Aorta (tissue), 5 donors: ENCODE data around the gene KRTAP3-3. TPM values are rescaled to one million over a fixed set of nuclear protein-coding genes. Genes with fewer than 3 reads are reported as not detected.

ENCODE experiments used
- ATAC-seq: fragments of 200-7000 bp; cut with Tn5 transposase; one replicate; pipeline ENCODE4 v1.9.1; 2022; ENCODE audit warnings: moderate library complexity; ENCODE audit not compliant: low FRiP score
- DNase-seq, 2 donors: peaks; one replicate each; pipeline ENCODE4 v3.0.0-alpha.2; 2020
- H3K27ac ChIP-seq, 2 donors: one replicate each; pipeline ENCODE4 v1.5.1; 2013; ENCODE audit warnings: low read length in 2 of 2, mild to moderate bottlenecking in 2 of 2, moderate library complexity in 2 of 2, control low read depth in 1 of 2, inconsistent platforms in 1 of 2, low read depth in 1 of 2
- H3K27me3 ChIP-seq, 2 donors: one replicate each; pipeline ENCODE4 v1.6.1; 2013; ENCODE audit warnings: control low read depth in 1 of 2, low read length in 1 of 2, mild to moderate bottlenecking in 1 of 2, moderate library complexity in 1 of 2; ENCODE audit not compliant: insufficient read depth in 2 of 2, control insufficient read depth in 1 of 2
- H3K36me3 ChIP-seq, 2 donors: one replicate each; pipeline ENCODE4 v1.6.1; 2013; ENCODE audit warnings: control low read depth in 1 of 2, low read length in 1 of 2, mild to moderate bottlenecking in 1 of 2; ENCODE audit not compliant: insufficient read depth in 2 of 2, control insufficient read depth in 1 of 2
- H3K4me1 ChIP-seq, 2 donors: one replicate each; pipeline ENCODE4 v1.6.1; 2013; ENCODE audit warnings: low read length in 2 of 2, control low read depth in 1 of 2, mild to moderate bottlenecking in 1 of 2, moderate library complexity in 1 of 2; ENCODE audit not compliant: insufficient read depth in 2 of 2, control insufficient read depth in 1 of 2
- H3K4me3 ChIP-seq, 2 donors: one replicate each; pipeline ENCODE4 v1.5.1; 2013; ENCODE audit warnings: low read length in 2 of 2, control low read depth in 1 of 2, mild to moderate bottlenecking in 1 of 2
- H3K9me3 ChIP-seq: one replicate; pipeline ENCODE4 v1.6.1; 2013; ENCODE audit warnings: mild to moderate bottlenecking, low read length; ENCODE audit not compliant: control insufficient read depth
- WGBS, 2 donors: extraction: QIAGEN DNeasy Blood & Tissue Kit; methylation state at CpG; one replicate each; pipeline ENCODE4 v1.1.7; 2013; 5-methylcytosine and 5-hydroxymethylcytosine counted together
- intact Hi-C, 2 donors: fragments of 100-400 bp; cut with DNase I; formaldehyde crosslinking; loops; one replicate each; pipeline versions ENCODE4 v1.14.2 to v1.15.0; 2022
- polyA plus RNA-seq, 2 donors: library from polyadenylated mRNA; stranded (reverse); fragments of 200-250 nt; gene quantifications; one replicate each; pipeline ENCODE4 v1.2.3, GENCODE V29; 2013
- total RNA-seq, 2 donors: library from RNA; stranded (reverse); fragmentation: NEBNext Ultra II Directional; extraction: Animal tissue kit (Norgen Biotek cat#: 25700); gene quantifications; one replicate each; pipeline ENCODE4 v1.2.1, GENCODE V29; 2021
- donor health status: healthy with polysubstance abuse.
- donor health status: Bipolar disorder and iron deficiency.
- donor health status: DM: no; HTN: no; CAD: no.
- donor health status: DM: no; HTN: no; CAD: no.
- donor health status: DM: yes; HTN: yes; CAD: no.

KRTAP3-3 gene
- total and polyA plus RNA-seq, 4 donors: not detected

- no peaks in the 10 kb centered on the region for H3K36me3 ChIP-seq
- H3K4me1 ChIP-seq: no peaks in the 10 kb centered on the region
- WGBS, 2 donors: 66 to 72% methylated on average over 13 of the region's 13 CpGs
- no peak overlapping the region for H3K27ac ChIP-seq
- ATAC-seq (no peak), DNase-seq (no peak)
- no peaks in the 10 kb centered on the region for H3K9me3 ChIP-seq
- intact Hi-C loops: no loop called here
- no peak overlapping the region for H3K4me3 ChIP-seq
- H3K27me3 ChIP-seq: peaks cover 0 to 2% of the 10 kb centered on the region in 2 donors
These were observed 15.3 kb downstream of the KRTAP3-3 start for GRCh38 chr17:40978575-40979151.

GRCh38 chr17:40975516-40975915, 18.4 kb downstream of the KRTAP3-3 start:
- DNase-seq: no peak
- intact Hi-C loops: no loop called here

GRCh38 chr17:40974366-40974765, 19.6 kb downstream of the KRTAP3-3 start:
- Histone ChIP-seq H3K4me1 (no peaks in the 10 kb centered on the region), H3K9me3 (no peaks in the 10 kb centered on the region), H3K36me3 (no peaks in the 10 kb centered on the region), H3K4me3 (no peak overlapping the region), H3K27ac (no peak overlapping the region), H3K27me3 (no peaks in the 10 kb centered on the region)
- ATAC-seq (no peak), DNase-seq (no peak)
- intact Hi-C loops: no loop called here
- WGBS, 2 donors: 67 to 88% methylated on average over 3 of the region's 3 CpGs

More at GRCh38 chr17:40975516-40975915, 18.4 kb downstream of the KRTAP3-3 start:
- no peak for ATAC-seq
- H3K9me3 ChIP-seq: no peaks in the 10 kb centered on the region
- H3K4me3 ChIP-seq: no peak overlapping the region
- H3K27me3 ChIP-seq: peaks cover 0 to 2% of the 10 kb centered on the region in 2 donors
- no peak overlapping the region for H3K27ac ChIP-seq
- H3K36me3 ChIP-seq: no peaks in the 10 kb centered on the region
- H3K4me1 ChIP-seq: no peaks in the 10 kb centered on the region

DNA sequence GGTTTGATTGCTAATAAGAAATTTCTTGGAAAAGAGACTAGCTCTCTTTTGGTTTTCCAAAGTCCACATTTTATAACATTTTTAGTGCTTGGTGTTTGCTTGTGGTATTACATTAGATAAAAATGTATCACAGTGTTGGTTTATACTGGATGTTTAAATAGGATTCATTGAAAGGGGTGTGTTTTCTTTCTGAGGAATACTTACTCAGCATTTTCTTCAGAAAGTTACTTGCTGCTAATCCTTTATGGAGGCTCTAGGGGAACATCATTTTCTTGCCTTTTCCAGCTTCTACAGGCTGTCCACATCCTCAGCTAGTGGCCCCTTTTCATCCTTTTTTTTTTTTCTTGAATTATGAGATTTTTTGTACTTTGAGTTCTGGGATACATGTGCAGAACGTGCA, 26.4 kb downstream of the KRTAP3-3 start:
- ATAC-seq: no peak
- 53 to 61% methylated on average over 1 of the region's 1 CpG for WGBS, 2 donors

GRCh38 chr17:40966848-40967247, 27.1 kb downstream of the KRTAP3-3 start, which contains the start of gene KRT39:
KRT39 (minus strand) TSS chr17:40966948; CDS start chr17:40966856, 92 bp downstream.
- H3K27ac ChIP-seq: no peak within 1 kb of the TSS
- no peaks in the 10 kb centered on the region for H3K9me3 ChIP-seq
- no peaks in the 10 kb centered on the region for H3K4me1 ChIP-seq
- no peaks in the 10 kb centered on the region for H3K36me3 ChIP-seq
- WGBS, 2 donors: 29 to 62% methylated on average over 1 of the region's 1 CpG
- intact Hi-C loops: no loop called here
- ATAC-seq: no peak
- H3K27me3 ChIP-seq: no peaks in the 10 kb centered on the region
- H3K4me3 ChIP-seq: no peak within 1 kb of the TSS
- no peak for DNase-seq

More for the DNA sequence above, 26.4 kb downstream of the KRTAP3-3 start:
- Histone ChIP-seq H3K4me3 (no peak overlapping the region), H3K4me1 (no peaks in the 10 kb centered on the region), H3K27me3 (no peaks in the 10 kb centered on the region), H3K9me3 (no peaks in the 10 kb centered on the region), H3K27ac (no peak overlapping the region), H3K36me3 (no peaks in the 10 kb centered on the region)
- no peak for DNase-seq
- intact Hi-C loops: no loop called here

- ATAC-seq: no peak
- no peaks in the 10 kb centered on the region for H3K4me1 ChIP-seq
These were observed 30.1 kb downstream of the KRTAP3-3 start for GRCh38 chr17:40963838-40964237.

DNA sequence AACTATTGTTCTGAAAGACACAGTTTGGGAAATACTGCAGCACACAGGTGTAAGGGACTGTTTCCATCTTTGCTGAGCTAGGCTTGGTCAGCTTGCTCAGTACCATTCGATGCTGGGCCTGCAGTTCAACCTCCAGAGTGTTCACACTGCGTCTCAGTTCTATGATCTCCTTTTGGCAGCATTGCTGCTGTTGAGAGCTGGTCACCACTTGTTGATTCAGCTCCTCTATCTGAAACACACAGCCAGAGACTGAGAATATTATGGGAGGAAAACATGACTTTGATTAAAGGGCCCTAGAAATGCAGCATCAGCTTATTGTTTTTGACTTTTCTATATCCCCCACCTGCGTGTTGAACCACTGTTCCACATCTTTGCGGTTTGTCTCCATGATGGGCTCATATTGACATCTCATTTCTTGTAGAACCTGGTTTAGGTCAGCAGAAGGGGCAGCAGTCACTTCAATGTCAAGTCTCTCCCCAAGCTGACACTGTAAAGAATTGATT, 31.9 kb downstream of the KRTAP3-3 start:
- H3K27me3 ChIP-seq: peaks cover 0 to 2% of the 10 kb centered on the region in 2 donors
- H3K9me3 ChIP-seq: no peaks in the 10 kb centered on the region
- 80 to 88% methylated on average over 4 of the region's 4 CpGs for WGBS, 2 donors
- no peak for ATAC-seq
- H3K27ac ChIP-seq: no peak overlapping the region
- no peak for DNase-seq
- H3K4me3 ChIP-seq: no peak overlapping the region
- no peaks in the 10 kb centered on the region for H3K36me3 ChIP-seq
- H3K4me1 ChIP-seq: no peaks in the 10 kb centered on the region
- intact Hi-C loops: no loop called here

More at GRCh38 chr17:40963838-40964237, 30.1 kb downstream of the KRTAP3-3 start:
- intact Hi-C loops: no loop called here
- no peak for DNase-seq
- no peaks in the 10 kb centered on the region for H3K36me3 ChIP-seq
- H3K4me3 ChIP-seq: no peak overlapping the region
- no peaks in the 10 kb centered on the region for H3K9me3 ChIP-seq
- H3K27me3 ChIP-seq: peaks cover 0 to 2% of the 10 kb centered on the region in 2 donors
- no peak overlapping the region for H3K27ac ChIP-seq
- WGBS, 2 donors: 37 to 57% methylated on average over 1 of the region's 1 CpG

DNA sequence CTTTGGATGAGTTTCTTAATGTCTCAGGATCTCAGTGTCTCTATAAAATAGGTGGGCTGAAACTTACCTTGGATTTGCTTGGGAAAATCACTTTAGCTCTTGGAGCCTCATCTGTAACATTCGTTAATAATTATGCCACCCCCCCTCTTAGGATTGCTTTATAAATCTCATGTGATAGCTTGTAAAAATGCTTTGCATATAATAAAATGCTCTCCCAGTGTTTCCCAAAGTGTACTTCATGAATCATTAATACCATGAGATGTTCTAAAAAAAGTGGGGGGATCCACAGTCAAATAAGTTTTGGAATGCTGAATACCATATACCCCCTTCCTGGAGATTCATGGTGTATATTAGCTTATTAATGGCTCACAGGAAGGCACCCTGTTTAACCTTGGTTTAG, 32.4 kb downstream of the KRTAP3-3 start:
- WGBS, 2 donors: 83 to 88% methylated on average over 1 of the region's 1 CpG
- Histone ChIP-seq H3K4me1 (no peaks in the 10 kb centered on the region), H3K27ac (no peak overlapping the region), H3K9me3 (no peaks in the 10 kb centered on the region), H3K27me3 (peaks cover 0 to 2% of the 10 kb centered on the region in 2 donors), H3K36me3 (no peaks in the 10 kb centered on the region), H3K4me3 (no peak overlapping the region)
- ATAC-seq (no peak), DNase-seq (no peak)
- intact Hi-C loops: no loop called here

- Histone ChIP-seq H3K36me3 (no peaks in the 10 kb centered on the region), H3K27me3 (peaks cover 0 to 2% of the 10 kb centered on the region in 2 donors), H3K27ac (no peak overlapping the region), H3K4me1 (no peaks in the 10 kb centered on the region), H3K4me3 (no peak overlapping the region), H3K9me3 (no peaks in the 10 kb centered on the region)
- ATAC-seq: no peak
- intact Hi-C loops: no loop called here
- 23 to 32% methylated on average over 10 of the region's 10 CpGs for WGBS, 2 donors
- DNase-seq: no peak
These were observed 33.8 kb downstream of the KRTAP3-3 start for GRCh38 chr17:40960144-40960543.
